Loucy (cell line): ENCODE results near the gene ACAN.

Experiments used
- H2AFZ ChIP-seq: fragments of 200-600 bp; sonication (generic); 2 replicates; pipeline ENCODE4 v1.6.0; 2016; ENCODE audit warnings: antibody characterized with exemption, mild to moderate bottlenecking, low read length, moderate library complexity
- H3F3A ChIP-seq: fragments of 200-600 bp; 2 replicates; pipeline ENCODE4 v1.6.0; 2016; ENCODE audit warnings: antibody characterized with exemption, low read depth, mild to moderate bottlenecking
- H3K27me3 ChIP-seq: fragments of 200-600 bp; sonication (generic); 2 replicates; pipeline ENCODE4 v1.6.1; 2014; ENCODE audit warnings: low read length, mild to moderate bottlenecking; ENCODE audit not compliant: insufficient read depth, poor library complexity, severe bottlenecking
- H3K36me3 ChIP-seq: fragments of 200-600 bp; sonication (generic); 2 replicates; pipeline ENCODE4 v1.6.1; 2016; ENCODE audit warnings: low read length; ENCODE audit not compliant: insufficient read depth
- H3K4me1 ChIP-seq: fragments of 200-600 bp; sonication (generic); 2 replicates; pipeline ENCODE4 v1.5.1; 2014; ENCODE audit warnings: low read length, mild to moderate bottlenecking; ENCODE audit not compliant: insufficient read depth, poor library complexity, severe bottlenecking
- H3K4me2 ChIP-seq: fragments of 200-600 bp; sonication (generic); 2 replicates; pipeline ENCODE4 v1.6.0; 2014; ENCODE audit warnings: antibody characterized with exemption, low read length, low read depth, mild to moderate bottlenecking; ENCODE audit not compliant: poor library complexity, severe bottlenecking
- H3K4me3 ChIP-seq: fragments of 200-600 bp; sonication (generic); 2 replicates; pipeline ENCODE4 v1.5.1; 2014; ENCODE audit warnings: low read length, mild to moderate bottlenecking, mixed read lengths; ENCODE audit not compliant: poor library complexity, severe bottlenecking
- H3K79me2 ChIP-seq: fragments of 200-600 bp; sonication (generic); 2 replicates; pipeline ENCODE4 v1.6.1; 2014; ENCODE audit warnings: low read length; ENCODE audit not compliant: insufficient read depth
- H3K9ac ChIP-seq: fragments of 200-600 bp; sonication (generic); 2 replicates; pipeline ENCODE4 v1.6.0; 2014; ENCODE audit warnings: mild to moderate bottlenecking, low read depth, low read length, moderate library complexity; ENCODE audit not compliant: poor library complexity, severe bottlenecking
- H3K9me2 ChIP-seq: fragments of 200-600 bp; sonication (generic); replicated peaks from 2 replicates; pipeline ENCODE4 v1.6.1; 2016; ENCODE audit warnings: low read depth, low read length, mixed read lengths
- H3K9me3 ChIP-seq: fragments of 200-600 bp; sonication (generic); 2 replicates; pipeline ENCODE4 v1.6.1; 2014; ENCODE audit warnings: mild to moderate bottlenecking, antibody characterized with exemption, low read length, low read depth; ENCODE audit not compliant: insufficient read depth
- H4K20me1 ChIP-seq: fragments of 200-600 bp; sonication (generic); 2 replicates; pipeline ENCODE4 v1.6.0; 2014; ENCODE audit warnings: antibody characterized with exemption, low read length, mild to moderate bottlenecking; ENCODE audit not compliant: insufficient read depth, poor library complexity, severe bottlenecking
- CTCF ChIP-seq: fragments of 200-600 bp; sonication (generic); conservative IDR thresholded peaks from 2 replicates; pipeline ENCODE4 v1.5.1; 2014; ENCODE audit warnings: mild to moderate bottlenecking, antibody characterized with exemption, low read length
- EZH2phosphoT487 ChIP-seq: fragments of 200-600 bp; IDR thresholded peaks from 2 replicates; pipeline ENCODE4 v1.6.1; 2018; ENCODE audit warnings: antibody characterized with exemption, mild to moderate bottlenecking, moderate library complexity, borderline replicate concordance

The ACAN gene

GRCh38 chr15:88860212-88860611 is 57.0 kb downstream of the ACAN start:
- no peaks in the 10 kb centered on the region for H3K79me2 ChIP-seq
- H3K9me2 ChIP-seq = no peaks in the 10 kb centered on the region
- no peak overlapping the region for H3K9ac ChIP-seq
- no peak overlapping the region for H2AFZ ChIP-seq
- H4K20me1 ChIP-seq = no peaks in the 10 kb centered on the region
- no peaks in the 10 kb centered on the region for H3F3A ChIP-seq
- H3K4me3 ChIP-seq = no peak overlapping the region
- H3K4me2 ChIP-seq = no peak overlapping the region
- H3K4me1 ChIP-seq = no peaks in the 10 kb centered on the region
- TF ChIP-seq EZH2phosphoT487 = no peak
- no peak for TF ChIP-seq CTCF
- H3K9me3 ChIP-seq = peaks cover under 1% of the 10 kb centered on the region; the same call in 1 of the 2 replicates
- no peaks in the 10 kb centered on the region for H3K27me3 ChIP-seq
- H3K36me3 ChIP-seq = no peaks in the 10 kb centered on the region

GRCh38 chr15:88863412-88863811 is 60.2 kb downstream of the ACAN start:
- TF ChIP-seq EZH2phosphoT487 = no peak
- H3K27me3 ChIP-seq = no peaks in the 10 kb centered on the region

GRCh38 chr15:88864861-88865497 is 61.7 kb downstream of the ACAN start:
- no peaks in the 10 kb centered on the region for H3K9me3 ChIP-seq
- H3F3A ChIP-seq = no peaks in the 10 kb centered on the region
- no peaks in the 10 kb centered on the region for H3K27me3 ChIP-seq
- H3K79me2 ChIP-seq = no peaks in the 10 kb centered on the region
- no peaks in the 10 kb centered on the region for H4K20me1 ChIP-seq
- no peak overlapping the region for H2AFZ ChIP-seq
- no peaks in the 10 kb centered on the region for H3K36me3 ChIP-seq
- H3K4me2 ChIP-seq = no peak overlapping the region
- H3K4me3 ChIP-seq = no peak overlapping the region
- H3K4me1 ChIP-seq = no peaks in the 10 kb centered on the region
- no peak overlapping the region for H3K9ac ChIP-seq
- no peak for TF ChIP-seq EZH2phosphoT487
- H3K9me2 ChIP-seq = no peaks in the 10 kb centered on the region

More at GRCh38 chr15:88863412-88863811, 60.2 kb downstream of the ACAN start:
- no peaks in the 10 kb centered on the region for H3K9me3 ChIP-seq
- no peaks in the 10 kb centered on the region for H3K36me3 ChIP-seq
- H3F3A ChIP-seq = no peaks in the 10 kb centered on the region
- H3K4me3 ChIP-seq = no peak overlapping the region
- no peak overlapping the region for H3K9ac ChIP-seq
- no peak overlapping the region for H3K4me2 ChIP-seq
- H3K79me2 ChIP-seq = no peaks in the 10 kb centered on the region
- no peak overlapping the region for H2AFZ ChIP-seq
- no peaks in the 10 kb centered on the region for H3K4me1 ChIP-seq
- no peaks in the 10 kb centered on the region for H3K9me2 ChIP-seq
- no peaks in the 10 kb centered on the region for H4K20me1 ChIP-seq

- Histone ChIP-seq H3K27me3 (no peaks in the 10 kb centered on the region), H4K20me1 (no peaks in the 10 kb centered on the region), H3K9me2 (no peaks in the 10 kb centered on the region), H3K4me2 (no peak overlapping the region), H3K79me2 (no peaks in the 10 kb centered on the region), H3K36me3 (no peaks in the 10 kb centered on the region), H3K9me3 (no peaks in the 10 kb centered on the region), H3K9ac (no peak overlapping the region), H3F3A (no peaks in the 10 kb centered on the region), H3K4me1 (no peaks in the 10 kb centered on the region), H2AFZ (no peak overlapping the region), H3K4me3 (no peak overlapping the region)
- TF ChIP-seq EZH2phosphoT487 (no peak), CTCF (no peak)
Measured at GRCh38 chr15:88865498-88866099, 62.4 kb downstream of the ACAN start.
